SU-DHL-6 (cell line): ENCODE measurements around the gene SSRP1.
"Not testable (repeated sequence)": the region's sequence is repeated elsewhere in the genome, so short reads cannot be mapped to it uniquely, and the experiment has no call there.

ENCODE experiments used
- EZH2phosphoT487 ChIP-seq: fragments of 200-600 bp; sonication (generic), shearing (Covaris generic); conservative IDR thresholded peaks from 2 replicates; pipeline ENCODE4 v1.6.1; 2018; ENCODE audit warnings: mild to moderate bottlenecking, antibody characterized with exemption, low read length, moderate library complexity, mixed read lengths
- TF ChIP-seq, protein P1 (sequence below): fragments of 200-600 bp; sonication (generic); IDR thresholded peaks from one replicate; pipeline ENCODE4 v1.5.1; 2017; ENCODE audit warnings: antibody characterized with exemption, mild to moderate bottlenecking, low read length, moderate library complexity; ENCODE audit not compliant: insufficient read depth, poor library complexity, severe bottlenecking

DNA sequence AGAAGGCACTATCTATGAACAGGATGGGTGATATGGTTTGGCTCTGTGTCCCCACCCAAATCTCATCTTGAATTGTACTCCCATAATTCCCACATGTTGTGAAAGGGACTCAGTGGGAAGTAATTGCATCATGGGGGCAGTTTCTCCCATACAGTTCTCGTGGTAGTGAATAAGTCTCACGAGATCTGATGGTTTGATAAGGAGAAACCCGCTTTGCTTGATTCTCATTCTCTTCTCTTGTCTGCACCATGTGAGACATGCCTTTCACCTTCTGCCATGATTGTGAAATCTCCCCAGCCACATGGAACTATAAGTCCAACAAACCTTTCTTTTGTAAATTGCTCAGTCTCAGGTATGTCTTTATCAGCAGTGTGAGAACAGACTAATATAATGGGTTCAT lies 39.5 kb downstream of the SSRP1 start:
- TF ChIP-seq, protein P1, sequence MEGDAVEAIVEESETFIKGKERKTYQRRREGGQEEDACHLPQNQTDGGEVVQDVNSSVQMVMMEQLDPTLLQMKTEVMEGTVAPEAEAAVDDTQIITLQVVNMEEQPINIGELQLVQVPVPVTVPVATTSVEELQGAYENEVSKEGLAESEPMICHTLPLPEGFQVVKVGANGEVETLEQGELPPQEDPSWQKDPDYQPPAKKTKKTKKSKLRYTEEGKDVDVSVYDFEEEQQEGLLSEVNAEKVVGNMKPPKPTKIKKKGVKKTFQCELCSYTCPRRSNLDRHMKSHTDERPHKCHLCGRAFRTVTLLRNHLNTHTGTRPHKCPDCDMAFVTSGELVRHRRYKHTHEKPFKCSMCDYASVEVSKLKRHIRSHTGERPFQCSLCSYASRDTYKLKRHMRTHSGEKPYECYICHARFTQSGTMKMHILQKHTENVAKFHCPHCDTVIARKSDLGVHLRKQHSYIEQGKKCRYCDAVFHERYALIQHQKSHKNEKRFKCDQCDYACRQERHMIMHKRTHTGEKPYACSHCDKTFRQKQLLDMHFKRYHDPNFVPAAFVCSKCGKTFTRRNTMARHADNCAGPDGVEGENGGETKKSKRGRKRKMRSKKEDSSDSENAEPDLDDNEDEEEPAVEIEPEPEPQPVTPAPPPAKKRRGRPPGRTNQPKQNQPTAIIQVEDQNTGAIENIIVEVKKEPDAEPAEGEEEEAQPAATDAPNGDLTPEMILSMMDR, result not testable (repeated sequence)
- TF ChIP-seq EZH2phosphoT487, result not testable (repeated sequence)
